PC-9 (cell line): ENCODE measurements around the gene TNS4.

Experiments
- CTCF ChIP-seq: fragments of 200-600 bp; sonication (generic); conservative IDR thresholded peaks from 2 replicates; pipeline ENCODE4 v1.6.1; 2017; ENCODE audit warnings: mixed run types, antibody characterized with exemption, mild to moderate bottlenecking, moderate library complexity
- EZH2 ChIP-seq: fragments of 200-600 bp; sonication (generic); IDR thresholded peaks from 2 replicates; pipeline ENCODE4 v1.8.0; 2017; ENCODE audit warnings: antibody characterized with exemption, low read depth

DNA sequence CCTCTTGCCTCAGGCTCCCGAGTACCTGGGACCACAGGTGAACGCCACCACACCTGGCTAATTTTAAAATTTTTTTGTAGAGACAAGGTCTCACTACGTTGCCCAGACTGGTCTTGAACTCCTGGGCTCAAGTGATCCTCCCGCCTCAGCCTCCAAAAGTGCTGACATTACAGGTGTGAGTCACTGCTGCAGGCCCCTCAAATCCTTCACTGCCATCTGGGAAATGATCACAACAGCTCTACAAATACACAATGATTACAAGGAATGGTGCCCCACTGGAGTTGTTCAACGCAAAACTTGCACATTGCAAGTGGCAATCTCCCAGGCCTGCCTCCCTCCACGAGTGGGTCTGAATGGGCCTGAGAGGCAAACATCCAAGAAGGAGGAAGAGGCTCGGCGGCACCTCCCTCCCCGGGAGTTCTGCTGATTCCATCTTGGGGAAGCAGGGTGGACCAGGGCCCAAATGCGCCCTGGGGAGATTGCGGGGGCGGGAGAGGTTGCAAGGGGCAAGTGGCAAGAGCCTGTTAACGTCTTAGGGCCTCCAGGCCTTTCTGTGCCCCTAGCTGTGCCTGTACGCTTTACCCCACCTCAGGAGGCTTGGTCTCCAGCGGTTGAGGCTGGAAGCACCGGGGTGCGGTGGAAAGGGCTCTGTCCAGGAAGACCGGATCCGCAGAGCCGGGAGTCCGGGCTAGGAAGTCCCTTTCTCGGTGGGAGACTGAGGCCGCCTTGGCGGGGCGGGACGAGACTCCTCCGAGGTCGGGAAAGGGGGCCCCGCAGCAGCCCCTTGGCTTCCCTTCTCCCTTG lies 58.8 kb downstream of the TNS4 start:
- TF ChIP-seq CTCF (no peak), EZH2 (no peak)
